Vagina (tissue), 2 donors: Measurements from ENCODE around the gene AHNAK2. TPM values are rescaled to one million over a fixed set of nuclear protein-coding genes. Genes with fewer than 3 reads are reported as not detected.
"Not testable (repeated sequence)": the region's sequence is repeated elsewhere in the genome, so short reads cannot be mapped to it uniquely, and the experiment has no call there.

Source experiments
- DNase-seq, 2 donors: peaks; one replicate each; pipeline ENCODE4 v3.0.0-alpha.2; 2017; ENCODE audit errors: extremely low spot score in 2 of 2
- H3K27ac ChIP-seq: fragments of 200-600 bp; sonication (generic); one replicate; pipeline ENCODE4 v1.5.1; 2019
- H3K27me3 ChIP-seq: fragments of 200-600 bp; sonication (generic); one replicate; pipeline ENCODE4 v1.5.1; 2019
- H3K36me3 ChIP-seq, 2 donors: fragments of 200-600 bp; sonication (generic); one replicate each; pipeline ENCODE4 v1.5.1; 2017 to 2019
- H3K4me1 ChIP-seq: fragments of 200-600 bp; sonication (generic); one replicate; pipeline ENCODE4 v1.5.1; 2019
- H3K4me3 ChIP-seq, 2 donors: fragments of 200-600 bp; sonication (generic); 1 replicate in 1 of 2; 2 replicates in 1 of 2; pipeline ENCODE4 v1.5.1; 2016 to 2019
- H3K9me3 ChIP-seq: fragments of 200-600 bp; sonication (generic); one replicate; pipeline ENCODE4 v1.5.1; 2019
- POLR2A ChIP-seq, 2 donors: fragments of 450-650 bp; IDR thresholded peaks; one replicate each; pipeline ENCODE4 v1.6.1; 2017; ENCODE audit warnings: antibody characterized with exemption in 2 of 2, mild to moderate bottlenecking in 2 of 2, moderate library complexity in 2 of 2
- POLR2AphosphoS5 ChIP-seq, 2 donors: sonication (generic); formaldehyde crosslinking; IDR thresholded peaks; one replicate each; pipeline ENCODE4 v1.9.0; 2017; ENCODE audit warnings: antibody characterized with exemption in 2 of 2, mild to moderate bottlenecking in 2 of 2, low read depth in 1 of 2; ENCODE audit not compliant: insufficient read depth in 1 of 2
- intact Hi-C: fragments of 100-400 bp; cut with DNase I; formaldehyde crosslinking; loops from one replicate; pipeline ENCODE4 v1.15.1; 2023
- total RNA-seq: library from RNA; depleted of rRNA; stranded (reverse); fragments of >200 nt; gene quantifications from one replicate; pipeline ENCODE4 v1.2.3, GENCODE V29; 2016
- TF ChIP-seq, protein P1 (sequence below), 3 experiments: fragments of 450-650 bp in 2 of 3; fragments of 200-600 bp in 1 of 3; sonication (generic) in 1 of 3; IDR thresholded peaks; one replicate each; pipeline ENCODE4 v1.5.1; 2017 to 2019; ENCODE audit warnings: antibody characterized with exemption in 3 of 3, mild to moderate bottlenecking in 2 of 3, moderate library complexity in 2 of 3

The AHNAK2 gene
- total RNA-seq, 1 donor from 2014 or later, result 180 TPM

DNA sequence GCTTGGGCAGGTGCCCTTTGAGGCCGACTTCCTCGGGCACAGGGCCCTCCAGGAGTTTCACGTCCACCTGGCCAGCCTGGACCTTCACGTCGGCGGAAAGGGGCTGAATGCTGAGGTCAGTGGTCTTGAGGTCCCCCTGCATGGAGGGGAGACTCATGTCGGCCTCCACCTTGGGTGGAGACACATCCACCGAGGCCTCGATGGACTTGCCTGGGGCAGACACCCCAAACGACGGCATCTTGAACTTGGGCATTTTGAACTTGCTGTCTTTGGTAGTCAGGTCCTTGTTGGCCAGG lies 29.5 kb downstream of the AHNAK2 start:
- Histone ChIP-seq H3K27me3 (no peaks in the 10 kb centered on the region), H3K27ac (no peak overlapping the region), H3K36me3 (peaks cover 0 to 28% of the 10 kb centered on the region in 2 donors), H3K4me3 (no peak overlapping the region), H3K9me3 (no peaks in the 10 kb centered on the region), H3K4me1 (no peaks in the 10 kb centered on the region)
- intact Hi-C loops, result no loop called here
- TF ChIP-seq, protein P1, sequence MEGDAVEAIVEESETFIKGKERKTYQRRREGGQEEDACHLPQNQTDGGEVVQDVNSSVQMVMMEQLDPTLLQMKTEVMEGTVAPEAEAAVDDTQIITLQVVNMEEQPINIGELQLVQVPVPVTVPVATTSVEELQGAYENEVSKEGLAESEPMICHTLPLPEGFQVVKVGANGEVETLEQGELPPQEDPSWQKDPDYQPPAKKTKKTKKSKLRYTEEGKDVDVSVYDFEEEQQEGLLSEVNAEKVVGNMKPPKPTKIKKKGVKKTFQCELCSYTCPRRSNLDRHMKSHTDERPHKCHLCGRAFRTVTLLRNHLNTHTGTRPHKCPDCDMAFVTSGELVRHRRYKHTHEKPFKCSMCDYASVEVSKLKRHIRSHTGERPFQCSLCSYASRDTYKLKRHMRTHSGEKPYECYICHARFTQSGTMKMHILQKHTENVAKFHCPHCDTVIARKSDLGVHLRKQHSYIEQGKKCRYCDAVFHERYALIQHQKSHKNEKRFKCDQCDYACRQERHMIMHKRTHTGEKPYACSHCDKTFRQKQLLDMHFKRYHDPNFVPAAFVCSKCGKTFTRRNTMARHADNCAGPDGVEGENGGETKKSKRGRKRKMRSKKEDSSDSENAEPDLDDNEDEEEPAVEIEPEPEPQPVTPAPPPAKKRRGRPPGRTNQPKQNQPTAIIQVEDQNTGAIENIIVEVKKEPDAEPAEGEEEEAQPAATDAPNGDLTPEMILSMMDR (IDR thresholded peaks at IDR 0.05), result no peak
- no peak for TF ChIP-seq POLR2AphosphoS5 (IDR thresholded peaks at IDR 0.05; ENCODE audit: insufficient read depth in 1 of 2, low read depth in 1 of 2)
- TF ChIP-seq POLR2A (IDR thresholded peaks at IDR 0.05), result no peak
- DNase-seq, result no peak

DNA sequence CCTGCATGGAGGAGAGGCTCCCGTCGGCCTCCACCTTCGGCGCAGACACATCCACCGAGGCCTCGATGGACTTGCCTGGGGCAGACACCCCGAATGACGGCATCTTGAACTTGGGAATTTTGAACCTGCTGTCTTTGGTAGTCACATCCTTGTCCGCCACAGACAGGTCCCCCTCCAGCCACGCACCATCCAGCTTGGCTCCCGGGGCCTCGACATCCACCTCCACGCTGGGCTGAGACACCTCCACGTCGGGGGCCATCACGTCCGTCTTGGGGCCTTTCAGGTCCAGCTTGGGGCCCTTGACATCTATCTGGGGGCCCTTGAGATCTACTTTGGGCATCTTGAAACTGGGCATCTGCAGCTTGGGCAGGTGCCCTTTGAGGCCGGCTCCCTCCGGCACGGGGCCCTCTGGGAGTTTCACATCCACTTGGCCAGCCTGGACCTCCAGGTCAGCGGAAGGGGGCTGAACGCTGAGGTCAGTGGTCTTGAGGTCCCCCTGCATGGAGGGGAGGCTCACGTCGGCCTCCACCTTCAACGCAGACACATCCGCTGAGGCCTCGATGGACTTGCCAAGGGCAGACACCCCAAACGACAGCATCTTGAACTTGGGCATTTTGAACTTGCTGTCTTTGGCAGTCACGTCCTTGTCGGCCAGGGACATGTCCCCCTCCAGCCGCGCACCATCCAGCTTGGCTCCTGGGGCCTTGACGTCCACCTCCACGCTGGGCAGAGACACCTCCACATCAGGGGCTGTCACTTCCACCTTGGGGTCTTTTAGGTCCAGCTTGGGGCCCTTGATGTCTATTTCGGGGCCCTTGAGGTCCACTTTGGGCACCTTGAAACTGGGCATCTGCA lies 30.1 kb downstream of the AHNAK2 start:
- H3K27me3 ChIP-seq, intact Hi-C loops, H3K4me1 ChIP-seq, H3K9me3 ChIP-seq, H3K4me3 ChIP-seq, DNase-seq, H3K27ac ChIP-seq: not testable (repeated sequence)
- H3K36me3 ChIP-seq, result peaks cover 0 to 31% of the 10 kb centered on the region in 2 donors

GRCh38 chr14:104947201-104947600 lies 31.0 kb downstream of the AHNAK2 start:
- H3K4me1 ChIP-seq, H3K4me3 ChIP-seq, DNase-seq, H3K27me3 ChIP-seq, H3K27ac ChIP-seq, intact Hi-C loops, H3K9me3 ChIP-seq: not testable (repeated sequence)
- H3K36me3 ChIP-seq, result peaks cover 0 to 40% of the 10 kb centered on the region in 2 donors

DNA sequence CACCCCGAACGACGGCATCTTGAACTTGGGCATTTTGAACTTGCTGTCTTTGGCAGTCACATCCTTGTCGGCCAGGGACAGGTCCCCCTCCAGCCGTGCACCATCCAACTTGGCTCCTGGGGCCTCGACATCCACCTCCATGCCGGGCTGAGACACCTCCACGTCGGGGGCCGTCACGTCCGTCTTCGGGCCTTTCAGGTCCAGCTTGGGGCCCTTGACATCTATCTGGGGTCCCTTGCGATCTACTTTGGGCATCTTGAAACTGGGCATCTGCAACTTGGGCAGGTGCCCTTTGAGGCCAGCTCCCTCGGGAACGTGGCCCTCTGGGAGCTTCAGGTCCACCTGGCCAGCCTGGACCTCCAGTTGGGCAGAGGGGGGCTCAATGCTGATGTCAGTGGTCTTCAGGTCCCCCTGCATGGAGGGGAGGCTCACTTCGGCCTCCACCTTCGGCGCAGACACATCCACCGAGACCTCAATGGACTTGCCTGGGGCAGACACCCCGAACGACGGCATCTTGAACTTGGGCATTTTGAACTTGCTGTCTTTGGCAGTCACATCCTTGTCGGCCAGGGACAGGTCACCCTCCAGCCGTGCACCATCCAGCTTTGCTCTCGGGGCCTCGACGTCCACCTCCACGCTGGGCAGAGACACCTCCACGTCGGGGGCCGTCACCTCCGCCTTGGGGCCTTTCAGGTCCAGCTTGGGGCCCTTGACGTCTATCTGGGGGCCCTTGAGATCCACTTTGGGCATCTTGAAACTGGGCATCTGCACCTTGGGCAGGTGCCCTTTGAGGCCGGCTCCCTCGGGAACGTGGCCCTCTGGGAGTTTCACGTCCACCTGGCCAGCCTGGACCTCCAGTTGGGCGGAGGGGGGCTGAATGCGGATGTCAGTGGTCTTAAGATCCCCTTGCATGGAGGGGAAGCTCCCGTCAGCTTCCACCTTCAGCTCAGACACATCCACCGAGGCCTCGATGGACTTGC lies 31.9 kb downstream of the AHNAK2 start:
- H3K9me3 ChIP-seq, H3K4me1 ChIP-seq, intact Hi-C loops, DNase-seq, H3K27me3 ChIP-seq, H3K27ac ChIP-seq, H3K4me3 ChIP-seq: not testable (repeated sequence)
- H3K36me3 ChIP-seq, result peaks cover 0 to 47% of the 10 kb centered on the region in 2 donors

DNA sequence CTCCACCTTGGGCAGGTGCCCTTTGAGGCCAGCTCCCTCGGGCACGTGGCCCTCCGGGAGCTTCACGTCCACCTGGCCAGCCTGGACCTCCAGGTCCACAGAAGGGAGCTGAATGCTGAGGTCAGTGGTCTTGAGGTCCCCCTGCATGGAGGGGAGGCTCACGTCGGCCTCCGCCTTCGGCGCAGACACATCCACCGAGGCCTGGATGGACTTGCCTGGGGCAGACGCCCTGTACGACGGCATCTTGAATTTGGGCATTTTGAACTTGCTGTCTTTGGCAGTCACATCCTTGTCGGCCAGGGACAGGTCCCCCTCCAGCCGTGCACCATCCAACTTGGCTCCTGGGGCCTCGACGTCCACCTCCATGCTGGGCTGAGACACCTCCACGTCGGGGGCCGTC lies 32.9 kb downstream of the AHNAK2 start:
- DNase-seq, H3K9me3 ChIP-seq, H3K4me1 ChIP-seq, H3K27me3 ChIP-seq, H3K27ac ChIP-seq, intact Hi-C loops, H3K4me3 ChIP-seq: not testable (repeated sequence)
- H3K36me3 ChIP-seq, result peaks cover 0 to 57% of the 10 kb centered on the region in 2 donors

DNA sequence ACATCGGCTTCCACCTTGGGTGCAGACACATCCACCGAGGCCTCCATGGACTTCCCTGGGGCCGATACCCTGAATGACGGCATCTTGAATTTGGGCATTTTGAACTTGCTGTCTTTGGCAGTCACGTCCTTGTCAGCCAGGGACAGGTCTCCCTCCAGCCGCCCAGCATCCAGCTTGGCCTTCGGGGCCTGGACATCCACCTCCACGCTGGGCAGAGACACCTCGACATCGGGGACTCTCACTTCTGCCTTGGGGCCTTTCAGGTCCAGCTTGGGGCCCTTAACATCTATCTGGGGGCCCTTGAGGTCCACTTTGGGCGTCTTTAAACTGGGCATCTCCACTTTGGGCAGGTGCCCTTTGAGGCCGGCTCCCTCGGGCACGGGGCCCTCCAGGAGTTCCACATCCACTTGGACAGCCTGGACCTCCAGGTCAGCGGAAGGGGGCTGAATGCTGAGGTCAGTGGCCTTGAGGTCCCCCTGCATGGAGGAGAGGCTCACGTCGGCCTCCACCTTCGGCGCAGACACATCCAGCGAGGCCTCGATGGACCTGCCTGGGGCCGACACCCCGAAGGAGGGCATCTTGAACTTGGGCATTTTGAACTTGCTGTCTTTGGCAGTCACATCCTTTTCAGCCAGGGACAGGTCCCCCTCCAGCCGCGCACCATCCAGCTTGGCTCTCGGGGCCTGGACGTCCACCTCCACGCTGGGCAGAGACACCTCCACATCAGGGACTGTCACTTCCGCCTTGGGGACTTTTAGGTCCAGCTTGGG lies 33.6 kb downstream of the AHNAK2 start:
- H3K27ac ChIP-seq, intact Hi-C loops, H3K4me1 ChIP-seq, H3K9me3 ChIP-seq, H3K27me3 ChIP-seq, DNase-seq, H3K4me3 ChIP-seq: not testable (repeated sequence)
- peaks cover 0 to 64% of the 10 kb centered on the region in 2 donors for H3K36me3 ChIP-seq

DNA sequence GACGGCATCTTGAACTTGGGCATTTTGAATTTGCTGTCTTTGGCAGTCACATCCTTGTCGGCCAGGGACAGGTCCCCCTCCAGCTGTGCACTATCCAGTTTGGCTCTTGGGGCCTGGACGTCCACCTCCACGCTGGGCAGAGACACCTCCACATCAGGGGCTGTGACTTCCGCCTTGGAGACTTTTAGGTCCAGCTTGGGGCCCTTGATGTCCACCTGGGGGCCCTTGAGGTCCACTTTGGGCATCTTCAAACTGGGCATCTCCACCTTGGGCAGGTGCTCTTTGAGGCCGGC lies 34.2 kb downstream of the AHNAK2 start:
- H3K4me1 ChIP-seq, H3K27me3 ChIP-seq, DNase-seq, H3K9me3 ChIP-seq, H3K4me3 ChIP-seq, intact Hi-C loops, H3K27ac ChIP-seq: not testable (repeated sequence)
- H3K36me3 ChIP-seq, result peaks cover 0 to 69% of the 10 kb centered on the region in 2 donors

GRCh38 chr14:104943216-104944015 lies 34.8 kb downstream of the AHNAK2 start:
- intact Hi-C loops, H3K27me3 ChIP-seq: not testable (repeated sequence)
- peaks cover 0 to 72% of the 10 kb centered on the region in 2 donors for H3K36me3 ChIP-seq

More at GRCh38 chr14:104943216-104944015, 34.8 kb downstream of the AHNAK2 start:
- not testable (repeated sequence) for DNase-seq, H3K27ac ChIP-seq, H3K4me3 ChIP-seq, H3K4me1 ChIP-seq, H3K9me3 ChIP-seq
